Left ventricle myocardium inferior (tissue), 1 donor: Measurements from ENCODE around the gene SLC34A2. TPM values are rescaled to one million over a fixed set of nuclear protein-coding genes. Genes with fewer than 3 reads are reported as not detected.

Source experiments
- DNase-seq: peaks from one replicate; pipeline ENCODE4 v3.0.0-alpha.2; 2020
- H3K27ac ChIP-seq: fragments of 200-600 bp; replicated peaks from 2 replicates; pipeline ENCODE4 v1.8.0; 2021
- H3K27me3 ChIP-seq: fragments of 200-600 bp; 2 replicates; pipeline ENCODE4 v1.8.0; 2021; ENCODE audit warnings: low read depth
- H3K36me3 ChIP-seq: fragments of 200-600 bp; 2 replicates; pipeline ENCODE4 v1.8.0; 2021
- H3K4me1 ChIP-seq: fragments of 200-600 bp; 2 replicates; pipeline ENCODE4 v1.8.0; 2021
- H3K4me3 ChIP-seq: fragments of 200-600 bp; 2 replicates; pipeline ENCODE4 v1.8.0; 2021; ENCODE audit warnings: mild to moderate bottlenecking, moderate library complexity
- H3K9me3 ChIP-seq: fragments of 200-600 bp; replicated peaks from 2 replicates; pipeline ENCODE4 v1.8.0; 2021
- CTCF ChIP-seq: fragments of 200-600 bp; IDR thresholded peaks from 2 replicates; pipeline ENCODE4 v1.8.0; 2021; ENCODE audit warnings: antibody characterized with exemption, mild to moderate bottlenecking, borderline replicate concordance
- intact Hi-C: fragments of 100-400 bp; cut with micrococcal nuclease; formaldehyde crosslinking; loops from one replicate; pipeline ENCODE4 v1.11.0; 2022
- total RNA-seq: library from RNA; stranded (reverse); fragmentation: NEBNext Ultra II Directional; extraction: Animal tissue kit (Norgen Biotek cat#: 25700); gene quantifications from one replicate; pipeline ENCODE4 v1.2.1, GENCODE V29; 2021
- donor health status: DM: no; HTN: yes; CAD: no; lungs with severe emphysema.

SLC34A2 gene
- total RNA-seq, 1 donor from 2014 or later: not detected

GRCh38 chr4:25635501-25635900 lies 20.1 kb upstream of the SLC34A2 start:
- Histone ChIP-seq H3K4me3 (no peak overlapping the region), H3K36me3 (no peaks in the 10 kb centered on the region), H3K27me3 (peaks cover 21% of the 10 kb centered on the region), H3K4me1 (no peaks in the 10 kb centered on the region), H3K27ac (no peak overlapping the region), H3K9me3 (no peaks in the 10 kb centered on the region)
- intact Hi-C loops: no loop called here
- DNase-seq: no peak
- no peak for TF ChIP-seq CTCF

- Histone ChIP-seq H3K4me3 (no peak overlapping the region), H3K27me3 (peaks cover 11% of the 10 kb centered on the region), H3K9me3 (no peaks in the 10 kb centered on the region), H3K36me3 (no peaks in the 10 kb centered on the region), H3K27ac (no peak overlapping the region), H3K4me1 (no peaks in the 10 kb centered on the region)
- TF ChIP-seq CTCF: no peak
- DNase-seq: no peak
- intact Hi-C loops: no loop called here
Measured at GRCh38 chr4:25637581-25638220, 17.9 kb upstream of the SLC34A2 start.

DNA sequence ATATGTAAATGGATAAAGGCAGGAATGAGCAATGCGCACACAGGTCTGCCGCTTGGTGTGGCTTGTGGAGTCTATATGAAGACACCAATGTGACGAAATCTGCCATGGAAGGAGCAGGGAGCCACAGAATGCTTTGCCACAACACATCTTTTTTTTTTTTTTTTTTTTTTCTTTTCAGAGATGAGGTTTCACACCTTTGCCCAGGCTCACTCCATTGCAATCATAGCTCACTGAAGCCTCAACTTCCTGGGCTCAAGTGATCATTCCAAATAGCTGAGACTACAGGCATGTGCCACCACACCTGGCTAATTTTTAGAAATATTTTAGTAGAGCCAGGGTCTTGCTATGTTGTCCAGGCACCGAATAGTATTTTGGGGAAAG lies 17.4 kb upstream of the SLC34A2 start:
- Histone ChIP-seq H3K36me3 (no peaks in the 10 kb centered on the region), H3K4me3 (no peak overlapping the region), H3K4me1 (no peaks in the 10 kb centered on the region), H3K9me3 (no peaks in the 10 kb centered on the region), H3K27ac (no peak overlapping the region), H3K27me3 (peaks cover 11% of the 10 kb centered on the region)
- DNase-seq: no peak
- no peak for TF ChIP-seq CTCF
- intact Hi-C loops: no loop called here

- no peaks in the 10 kb centered on the region for H3K4me1 ChIP-seq
- peaks cover 11% of the 10 kb centered on the region for H3K27me3 ChIP-seq
- no peaks in the 10 kb centered on the region for H3K36me3 ChIP-seq
- no peak overlapping the region for H3K4me3 ChIP-seq
- TF ChIP-seq CTCF: no peak
- intact Hi-C loops: no loop called here
- H3K9me3 ChIP-seq: no peaks in the 10 kb centered on the region
- no peak overlapping the region for H3K27ac ChIP-seq
- no peak for DNase-seq
Measured at GRCh38 chr4:25638806-25639205, 16.8 kb upstream of the SLC34A2 start.

DNA sequence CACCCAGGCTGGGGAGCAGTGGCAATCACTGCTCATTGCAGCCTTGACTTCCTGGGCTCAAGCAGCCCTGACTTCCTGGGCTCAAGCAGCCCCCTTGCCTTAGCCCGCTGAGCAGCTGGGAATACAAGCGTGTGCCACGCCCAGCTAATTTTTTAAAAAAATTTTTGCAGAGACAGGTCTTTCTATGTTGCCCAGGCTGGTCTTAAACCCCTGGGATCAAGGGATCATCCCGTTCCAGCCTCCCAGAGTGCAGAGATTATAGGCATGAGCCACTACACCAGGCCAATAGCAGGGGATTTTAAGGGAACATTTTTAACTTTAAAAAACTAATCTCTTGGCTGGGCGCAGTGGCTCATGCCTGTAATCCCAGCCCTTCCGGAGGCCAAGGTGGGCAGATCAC lies 5.3 kb upstream of the SLC34A2 start:
- no peaks in the 10 kb centered on the region for H3K36me3 ChIP-seq
- no peak for DNase-seq
- TF ChIP-seq CTCF: no peak
- H3K27me3 ChIP-seq: peaks cover 39% of the 10 kb centered on the region
- no peaks in the 10 kb centered on the region for H3K9me3 ChIP-seq
- H3K4me3 ChIP-seq: no peak overlapping the region
- intact Hi-C loops: no loop called here
- H3K27ac ChIP-seq: no peak overlapping the region
- H3K4me1 ChIP-seq: peaks cover 1% of the 10 kb centered on the region
